HUES64 (cell line): ENCODE measurements around the gene MAPKAPK5.

Experiments
- H3K27ac ChIP-seq: 2 replicates; pipeline ENCODE4 v1.7.0; 2013; ENCODE audit warnings: low read depth, low read length, inconsistent platforms
- H3K27me3 ChIP-seq: 2 replicates; pipeline ENCODE4 v1.6.1; 2013; ENCODE audit warnings: mild to moderate bottlenecking, low read length; ENCODE audit not compliant: insufficient read depth
- H3K36me3 ChIP-seq: 2 replicates; pipeline ENCODE4 v1.6.1; 2013; ENCODE audit warnings: mild to moderate bottlenecking, low read length; ENCODE audit not compliant: insufficient read depth
- H3K4me1 ChIP-seq: 2 replicates; pipeline ENCODE4 v1.6.1; 2013; ENCODE audit warnings: mild to moderate bottlenecking, low read length, moderate library complexity; ENCODE audit not compliant: insufficient read depth
- H3K4me3 ChIP-seq: 2 replicates; pipeline ENCODE4 v1.5.1; 2013; ENCODE audit warnings: mild to moderate bottlenecking, low read length, moderate library complexity
- H3K9ac ChIP-seq: 2 replicates; pipeline ENCODE4 v1.6.1; 2013; ENCODE audit warnings: mild to moderate bottlenecking, low read depth, low read length
- H3K9me3 ChIP-seq: 2 replicates; pipeline ENCODE4 v1.6.1; 2013; ENCODE audit warnings: low read depth, low read length; ENCODE audit not compliant: insufficient read depth
- WGBS: fragments of 150-250, 120-280 bp; methylation state at CpG from one replicate; pipeline ENCODE4 v1.1.7; 2013; ENCODE audit warnings: missing lambda C conversion rate; 5-methylcytosine and 5-hydroxymethylcytosine counted together

Gene MAPKAPK5

GRCh38 chr12:111858186-111858585 lies 16.2 kb downstream of the MAPKAPK5 start:
- H3K4me1 ChIP-seq = peaks cover 10% of the 10 kb centered on the region; the same call in 1 of the 2 replicates
- no peak overlapping the region for H3K27ac ChIP-seq
- WGBS = 100% methylated on average over 2 of the region's 2 CpGs
- H3K4me3 ChIP-seq = no peak overlapping the region
- no peaks in the 10 kb centered on the region for H3K9me3 ChIP-seq
- H3K27me3 ChIP-seq = no peaks in the 10 kb centered on the region
- H3K36me3 ChIP-seq = peaks cover 2% of the 10 kb centered on the region; the same call in 1 of the 2 replicates
- no peak overlapping the region for H3K9ac ChIP-seq

DNA sequence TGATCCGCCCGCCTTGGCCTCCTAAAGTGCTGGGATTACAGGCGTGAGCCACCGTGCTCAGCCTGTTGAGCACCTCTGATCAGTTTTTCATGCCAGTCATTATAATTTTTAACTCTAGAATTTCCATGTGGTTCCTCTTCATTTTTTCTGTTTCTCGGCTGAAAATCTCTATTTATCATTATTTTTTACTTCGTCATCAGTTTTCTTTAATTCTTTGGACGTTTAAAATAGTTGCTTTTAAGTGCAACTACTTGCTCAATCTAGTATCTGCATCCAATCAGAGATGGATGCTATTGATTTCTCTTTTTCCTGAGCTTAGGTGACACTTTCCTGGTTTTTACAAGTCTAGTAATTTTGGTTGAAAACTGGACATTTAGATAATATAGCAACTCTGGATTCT lies 16.8 kb downstream of the MAPKAPK5 start:
- Histone ChIP-seq H3K4me1 (peaks cover 10% of the 10 kb centered on the region; the same call in 1 of the 2 replicates), H3K36me3 (peaks cover 2% of the 10 kb centered on the region; the same call in 1 of the 2 replicates), H3K9me3 (no peaks in the 10 kb centered on the region), H3K4me3 (no peak overlapping the region), H3K27ac (no peak overlapping the region), H3K27me3 (no peaks in the 10 kb centered on the region), H3K9ac (no peak overlapping the region)
- WGBS = 97% methylated on average over 7 of the region's 7 CpGs

GRCh38 chr12:111864913-111865312 lies 22.9 kb downstream of the MAPKAPK5 start:
- Histone ChIP-seq H3K27ac (no peak overlapping the region), H3K9ac (no peak overlapping the region), H3K9me3 (no peaks in the 10 kb centered on the region), H3K4me3 (no peak overlapping the region), H3K27me3 (no peaks in the 10 kb centered on the region), H3K4me1 (peaks cover 41% of the 10 kb centered on the region), H3K36me3 (peaks cover 37% of the 10 kb centered on the region)
- WGBS = 100% methylated on average over 1 of the region's 1 CpG

GRCh38 chr12:111867531-111867930 lies 25.5 kb downstream of the MAPKAPK5 start:
- Histone ChIP-seq H3K27me3 (no peaks in the 10 kb centered on the region), H3K9me3 (no peaks in the 10 kb centered on the region), H3K36me3 (peaks cover 63% of the 10 kb centered on the region), H3K27ac (peak overlapping the region; percentile 92), H3K9ac (no peak overlapping the region), H3K4me1 (peaks cover 41% of the 10 kb centered on the region), H3K4me3 (no peak overlapping the region)
- 90% methylated on average over 2 of the region's 2 CpGs for WGBS

DNA sequence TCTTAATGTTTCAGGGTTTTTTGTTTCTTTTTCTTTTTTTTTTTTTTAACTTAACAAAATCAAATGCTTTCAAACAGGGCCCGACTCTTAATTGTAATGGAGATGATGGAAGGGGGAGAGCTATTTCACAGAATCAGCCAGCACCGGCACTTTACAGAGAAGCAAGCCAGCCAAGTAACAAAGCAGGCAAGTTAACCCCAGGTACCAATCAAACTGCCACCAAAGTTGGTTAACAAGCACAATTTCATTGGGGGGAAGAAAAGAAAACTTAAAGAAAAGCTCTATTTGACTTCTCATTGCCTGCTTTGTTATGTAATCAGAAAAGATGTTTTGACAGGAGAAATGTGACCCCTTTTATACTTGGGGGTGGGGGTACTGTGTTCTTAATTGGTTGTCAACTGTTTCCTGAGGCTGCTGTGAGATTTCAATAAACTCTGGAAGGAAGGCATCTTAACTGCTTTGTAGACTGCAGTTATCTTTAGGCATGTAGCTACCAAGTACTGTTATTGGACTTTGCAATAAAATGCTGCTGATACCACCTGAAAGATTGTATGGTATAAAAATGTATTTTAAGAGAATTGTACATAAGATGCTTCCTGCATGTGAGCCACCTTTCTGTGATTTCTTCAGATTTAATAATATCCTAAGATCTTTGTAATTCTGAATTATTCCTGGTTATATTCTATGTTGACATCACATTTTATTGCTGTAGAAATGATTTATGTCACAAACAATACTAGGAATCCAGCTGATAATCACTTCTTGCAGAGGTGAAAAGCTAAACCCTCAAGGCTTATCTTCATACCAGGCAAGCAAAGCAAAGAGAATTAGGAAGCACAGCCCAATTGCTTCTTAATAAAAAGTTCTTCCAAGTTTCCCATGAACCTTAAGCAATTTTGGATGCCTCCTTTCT lies 26.9 kb downstream of the MAPKAPK5 start:
- H3K9me3 ChIP-seq = no peaks in the 10 kb centered on the region
- peak overlapping the region; percentile 92 for H3K27ac ChIP-seq
- H3K9ac ChIP-seq = peak overlapping the region; percentile 28; the same call in 1 of the 2 replicates
- 13% methylated on average over 2 of the region's 2 CpGs for WGBS
- H3K36me3 ChIP-seq = peaks cover 76% of the 10 kb centered on the region
- peaks cover 41% of the 10 kb centered on the region for H3K4me1 ChIP-seq
- H3K4me3 ChIP-seq = peak overlapping the region; percentile 22
- no peaks in the 10 kb centered on the region for H3K27me3 ChIP-seq

GRCh38 chr12:111869671-111870070 lies 27.6 kb downstream of the MAPKAPK5 start:
- Histone ChIP-seq H3K27ac (peak overlapping the region; percentile 92; the same call in 1 of the 2 replicates), H3K36me3 (peaks cover 78% of the 10 kb centered on the region), H3K4me3 (no peak overlapping the region), H3K4me1 (peaks cover 41% of the 10 kb centered on the region), H3K27me3 (no peaks in the 10 kb centered on the region), H3K9ac (0 out of 2 replicates have a peak overlapping the region, but pooled peaks have one; percentile 10), H3K9me3 (no peaks in the 10 kb centered on the region)
- 77% methylated on average over 1 of the region's 1 CpG for WGBS

- no peak overlapping the region for H3K4me3 ChIP-seq
- WGBS = 95% methylated on average over 6 of the region's 6 CpGs
Measured at GRCh38 chr12:111870216-111870615, 28.2 kb downstream of the MAPKAPK5 start.

DNA sequence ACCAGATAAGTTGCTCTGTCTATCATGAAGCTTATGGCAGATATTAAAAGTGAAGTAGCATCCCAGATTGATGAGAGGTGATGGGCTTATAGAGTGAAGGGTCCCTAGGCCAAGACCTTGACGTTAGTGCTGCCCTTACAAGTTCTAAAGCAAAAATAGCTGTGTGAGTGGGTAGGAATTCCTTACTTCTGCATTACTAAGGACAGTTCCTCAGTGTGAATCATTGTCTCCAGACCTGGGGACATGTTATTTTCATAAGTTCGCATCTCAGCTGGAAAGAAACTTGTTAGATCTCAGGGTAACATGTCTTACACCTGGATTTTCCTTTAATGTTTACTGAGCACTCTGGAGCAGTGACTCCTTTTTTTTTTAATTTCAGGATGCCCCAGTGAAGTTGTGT lies 28.7 kb downstream of the MAPKAPK5 start:
- 91% methylated on average over 2 of the region's 2 CpGs for WGBS
- peaks cover 41% of the 10 kb centered on the region for H3K4me1 ChIP-seq
- H3K27ac ChIP-seq = peak overlapping the region; percentile 38; the same call in 1 of the 2 replicates
- peaks cover 78% of the 10 kb centered on the region for H3K36me3 ChIP-seq
- H3K4me3 ChIP-seq = no peak overlapping the region
- H3K9me3 ChIP-seq = no peaks in the 10 kb centered on the region
- no peaks in the 10 kb centered on the region for H3K27me3 ChIP-seq
- H3K9ac ChIP-seq = no peak overlapping the region

More at GRCh38 chr12:111870216-111870615, 28.2 kb downstream of the MAPKAPK5 start:
- peak overlapping the region; percentile 38; the same call in 1 of the 2 replicates for H3K27ac ChIP-seq
- H3K27me3 ChIP-seq = no peaks in the 10 kb centered on the region
- no peak overlapping the region for H3K9ac ChIP-seq
- H3K4me1 ChIP-seq = peaks cover 41% of the 10 kb centered on the region
- no peaks in the 10 kb centered on the region for H3K9me3 ChIP-seq
- H3K36me3 ChIP-seq = peaks cover 75% of the 10 kb centered on the region

GRCh38 chr12:111873113-111873512 lies 31.1 kb downstream of the MAPKAPK5 start:
- no peaks in the 10 kb centered on the region for H3K27me3 ChIP-seq
- no peak overlapping the region for H3K4me3 ChIP-seq
- H3K36me3 ChIP-seq = peaks cover 78% of the 10 kb centered on the region
- no peak overlapping the region for H3K27ac ChIP-seq
- 98% methylated on average over 7 of the region's 7 CpGs for WGBS
- no peaks in the 10 kb centered on the region for H3K9me3 ChIP-seq
- no peak overlapping the region for H3K9ac ChIP-seq
- H3K4me1 ChIP-seq = peaks cover 27% of the 10 kb centered on the region

DNA sequence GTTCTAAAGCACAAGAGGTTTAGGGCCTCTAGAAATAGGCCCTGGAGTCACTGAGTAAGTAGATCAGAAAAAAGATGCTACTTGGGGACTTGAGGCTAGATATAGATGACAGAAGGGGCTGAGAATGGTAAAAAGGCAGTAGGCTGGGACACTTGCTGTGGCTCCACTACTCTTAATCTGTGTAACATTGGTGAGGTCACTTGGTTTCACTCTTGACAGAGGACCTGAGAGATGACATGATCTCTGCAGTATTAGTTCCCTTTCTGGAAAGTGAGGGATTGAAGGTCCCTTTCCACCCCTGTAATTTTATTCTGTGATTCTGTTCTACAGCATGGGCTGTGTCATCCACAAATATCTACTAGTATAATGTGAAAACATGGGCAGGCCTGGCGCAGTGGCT lies 39.7 kb downstream of the MAPKAPK5 start:
- no peaks in the 10 kb centered on the region for H3K27me3 ChIP-seq
- WGBS = 97% methylated on average over 1 of the region's 1 CpG
- H3K9ac ChIP-seq = no peak overlapping the region
- H3K36me3 ChIP-seq = peaks cover 91% of the 10 kb centered on the region
- H3K4me1 ChIP-seq = no peaks in the 10 kb centered on the region
- no peak overlapping the region for H3K4me3 ChIP-seq
- no peaks in the 10 kb centered on the region for H3K9me3 ChIP-seq
- no peak overlapping the region for H3K27ac ChIP-seq

- Histone ChIP-seq H3K27ac (no peak overlapping the region), H3K9me3 (no peaks in the 10 kb centered on the region), H3K9ac (no peak overlapping the region), H3K4me1 (no peaks in the 10 kb centered on the region), H3K4me3 (no peak overlapping the region), H3K27me3 (no peaks in the 10 kb centered on the region), H3K36me3 (peaks cover 95% of the 10 kb centered on the region)
- WGBS = 94% methylated on average over 7 of the region's 7 CpGs
Measured at GRCh38 chr12:111886662-111887545, 44.9 kb downstream of the MAPKAPK5 start.
